Fibroblast of mammary gland (primary cell): ENCODE results near the gene ZGRF1.
"Not testable (repeated sequence)": the region's sequence is repeated elsewhere in the genome, so short reads cannot be mapped to it uniquely, and the experiment has no call there.

Source experiments
- DNase-seq: peaks from one replicate; pipeline ENCODE4 v3.0.0-alpha.2; 2010; ENCODE audit warnings: low read depth
- H3K4me3 ChIP-seq: 2 replicates; pipeline ENCODE4 v1.5.1; 2011; ENCODE audit warnings: low read depth, mild to moderate bottlenecking, low read length, moderate library complexity; ENCODE audit not compliant: control insufficient read depth
- CTCF ChIP-seq: conservative IDR thresholded peaks from 2 replicates; pipeline ENCODE4 v1.5.1; 2011; ENCODE audit warnings: low read depth, low read length, inconsistent platforms; ENCODE audit not compliant: control insufficient read depth, insufficient read depth

ZGRF1 gene

GRCh38 chr4:112523764-112524505 lies 112.8 kb downstream of the ZGRF1 start:
- DNase-seq = no peak
- peak overlapping the region; percentile 35 for H3K4me3 ChIP-seq
- peak; percentile 42 for TF ChIP-seq CTCF

DNA sequence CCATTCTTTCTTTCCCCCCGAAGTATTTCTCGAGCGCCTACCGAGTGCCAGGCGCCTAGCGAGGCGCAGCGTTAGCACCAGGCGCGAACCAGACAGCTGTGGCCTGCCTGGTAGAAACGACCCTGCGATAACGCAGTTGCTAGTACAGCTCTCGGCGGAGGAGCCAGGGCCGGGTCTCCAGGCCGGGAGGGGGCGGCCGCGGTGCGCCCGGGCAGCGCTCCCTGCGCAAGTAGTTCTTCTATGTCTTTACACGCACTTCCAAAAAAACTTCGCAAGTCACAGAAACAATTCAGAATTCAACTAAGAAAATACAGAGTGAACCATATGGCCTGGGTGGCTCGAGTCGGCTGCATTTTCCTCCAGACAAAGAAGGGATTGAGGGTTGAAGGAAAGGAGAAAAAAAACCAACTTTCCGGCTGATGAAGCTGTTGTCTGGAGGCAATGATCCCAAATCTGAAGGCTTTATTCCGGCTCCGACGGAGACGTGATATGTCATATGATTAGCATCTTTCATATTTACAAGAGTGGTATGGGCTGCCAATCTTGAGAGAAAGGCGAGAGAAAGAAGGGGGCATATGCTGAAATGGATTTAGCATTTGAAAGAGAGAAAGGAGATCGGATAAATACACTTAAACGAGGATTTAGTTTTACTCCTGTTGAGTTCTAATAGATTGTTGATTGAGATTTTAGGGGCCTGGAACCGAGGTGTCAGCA lies 113.5 kb downstream of the ZGRF1 start:
- peak overlapping the region; percentile 35 for H3K4me3 ChIP-seq
- peak; percentile 43 for DNase-seq
- no peak for TF ChIP-seq CTCF

DNA sequence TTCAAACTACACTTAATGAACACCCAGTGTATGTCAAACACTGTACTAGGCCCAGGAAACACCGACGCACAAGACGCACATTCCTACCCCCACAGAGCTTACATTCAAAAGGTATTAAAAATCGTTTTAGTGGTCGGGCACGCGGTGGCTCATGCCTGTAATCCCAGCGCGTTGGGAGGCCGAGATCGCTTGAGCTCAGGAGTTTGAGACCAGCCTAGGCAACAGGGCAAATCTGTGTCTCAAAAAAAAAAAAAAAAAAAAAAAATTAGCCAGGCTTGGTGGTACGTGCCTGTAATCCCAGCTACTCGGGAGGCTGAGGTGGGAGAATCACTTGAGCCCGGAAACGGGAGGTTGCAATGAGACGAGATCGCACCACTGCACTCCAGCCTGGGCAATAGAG lies 114.3 kb downstream of the ZGRF1 start:
- H3K4me3 ChIP-seq, DNase-seq: not testable (repeated sequence)

- no peak for TF ChIP-seq CTCF
- no peak for DNase-seq
- H3K4me3 ChIP-seq = no peak overlapping the region
Observed at GRCh38 chr4:112521123-112522023, 115.3 kb downstream of the ZGRF1 start.

GRCh38 chr4:112520598-112521122 lies 116.0 kb downstream of the ZGRF1 start:
- H3K4me3 ChIP-seq = no peak overlapping the region
- TF ChIP-seq CTCF = no peak
- peak; percentile 15 for DNase-seq

GRCh38 chr4:112519689-112520597 lies 116.8 kb downstream of the ZGRF1 start:
- H3K4me3 ChIP-seq = no peak overlapping the region
- no peak for DNase-seq
- peak; percentile 9 for TF ChIP-seq CTCF
